HEK293T (cell line): ENCODE data around the gene DUSP5.

Source experiments
- CTCF ChIA-PET: fragments of 350-600 bp; formaldehyde crosslinking; extraction: SDS; loops from one replicate; lab custom pipeline; 2021; ENCODE audit warnings: antibody characterized with exemption, inconsistent platforms; lab: Yijun Ruan, JAX
- POLR2A ChIA-PET: fragments of 350-600 bp; formaldehyde crosslinking; extraction: SDS; loops from one replicate; lab custom pipeline; 2020; ENCODE audit warnings: antibody characterized with exemption, inconsistent platforms; lab: Yijun Ruan, JAX
- DNase-seq: peaks from one replicate; pipeline ENCODE4 v3.0.0; 2012; ENCODE audit warnings: mixed read lengths; ENCODE audit errors: extremely low spot score
- ARNT ChIP-seq: fragments of 450-650 bp; IDR thresholded peaks from 2 replicates; pipeline ENCODE4 v1.6.1; 2017; ENCODE audit warnings: mild to moderate bottlenecking
- BHLHE40 ChIP-seq: fragments of 450-650 bp; IDR thresholded peaks from 2 replicates; pipeline ENCODE4 v1.6.1; 2016; ENCODE audit warnings: mild to moderate bottlenecking, moderate library complexity, borderline replicate concordance
- CTBP1 ChIP-seq: fragments of 450-650 bp; IDR thresholded peaks from 2 replicates; pipeline ENCODE4 v1.6.1; 2016; ENCODE audit warnings: borderline replicate concordance
- ELF4 ChIP-seq: fragments of 450-650 bp; IDR thresholded peaks from 2 replicates; pipeline ENCODE4 v1.6.1; 2017; ENCODE audit warnings: antibody characterized with exemption
- FOXA1 ChIP-seq: fragments of 450-650 bp; IDR thresholded peaks from 2 replicates; pipeline ENCODE4 v1.6.1; 2016; ENCODE audit warnings: mild to moderate bottlenecking
- FOXK2 ChIP-seq: fragments of 450-650 bp; IDR thresholded peaks from 2 replicates; pipeline ENCODE4 v1.6.1; 2016; ENCODE audit warnings: mild to moderate bottlenecking
- FOXM1 ChIP-seq: fragments of 450-650 bp; IDR thresholded peaks from 2 replicates; pipeline ENCODE4 v1.6.1; 2017; ENCODE audit warnings: mild to moderate bottlenecking, borderline replicate concordance
- HDGF ChIP-seq: fragments of 450-650 bp; IDR thresholded peaks from 2 replicates; pipeline ENCODE4 v1.6.1; 2017; ENCODE audit warnings: antibody characterized with exemption, borderline replicate concordance
- L3MBTL2 ChIP-seq: fragments of 450-650 bp; conservative IDR thresholded peaks from 2 replicates; pipeline ENCODE4 v1.6.1; 2016; ENCODE audit warnings: mild to moderate bottlenecking
- LEF1 ChIP-seq: fragments of 450-650 bp; IDR thresholded peaks from 2 replicates; pipeline ENCODE4 v1.6.1; 2017; ENCODE audit warnings: mild to moderate bottlenecking, borderline replicate concordance
- NFRKB ChIP-seq: fragments of 450-650 bp; IDR thresholded peaks from 2 replicates; pipeline ENCODE4 v1.6.1; 2016; ENCODE audit warnings: mild to moderate bottlenecking, moderate library complexity
- SP1 ChIP-seq: fragments of 450-650 bp; IDR thresholded peaks from 2 replicates; pipeline ENCODE4 v1.6.1; 2017
- SUZ12 ChIP-seq: fragments of 450-650 bp; IDR thresholded peaks from 2 replicates; pipeline ENCODE4 v1.6.1; 2016; ENCODE audit warnings: mild to moderate bottlenecking
- TARDBP ChIP-seq: fragments of 450-650 bp; IDR thresholded peaks from 2 replicates; pipeline ENCODE4 v1.6.1; 2016
- ZNF384 ChIP-seq: fragments of 450-650 bp; IDR thresholded peaks from 2 replicates; pipeline ENCODE4 v1.6.1; 2016
- TF ChIP-seq, protein P1 (sequence below): fragments of 450-650 bp; IDR thresholded peaks from 2 replicates; pipeline ENCODE4 v1.6.1; 2016

Gene DUSP5

DNA sequence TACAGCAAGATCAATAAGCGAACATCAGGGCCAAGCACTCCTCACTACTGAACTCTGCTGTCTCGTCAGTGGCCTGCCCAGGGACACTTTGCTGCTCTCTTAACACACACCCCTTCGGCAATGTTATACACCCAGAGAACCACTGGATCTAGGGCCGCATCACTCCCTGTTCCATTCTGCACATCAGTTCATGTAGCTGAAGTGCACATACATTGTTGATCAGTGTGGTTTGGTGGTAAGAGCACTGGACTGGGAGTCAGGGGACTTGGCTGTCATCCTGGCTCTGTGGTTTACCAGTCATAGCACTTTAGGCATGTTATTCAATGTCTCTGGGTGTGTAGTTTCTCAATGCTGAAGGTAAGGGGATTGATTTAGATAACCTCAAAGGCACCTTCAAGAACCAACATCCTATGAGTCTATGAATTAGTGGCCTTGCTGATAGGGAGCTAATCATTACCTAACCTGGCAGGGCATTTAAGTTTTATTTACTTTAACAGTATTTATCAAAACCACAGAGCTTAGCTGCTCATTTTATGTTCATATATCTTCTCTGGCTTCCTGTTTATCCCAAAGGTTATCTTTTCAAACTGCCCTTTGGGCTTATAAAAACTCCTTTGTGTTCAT is 24.8 kb downstream of the DUSP5 start:
- ChIA-PET POLR2A (no interaction called here), CTCF (no interaction called here)
- DNase-seq, result no peak
- TF ChIP-seq BHLHE40 (no peak), ELF4 (no peak), FOXK2 (no peak), CTBP1 (no peak), SUZ12 (no peak), ZNF384 (no peak), NFRKB (no peak), FOXA1 (no peak), L3MBTL2 (no peak), LEF1 (no peak), FOXM1 (no peak), ARNT (no peak), SP1 (no peak), TARDBP (no peak), HDGF (no peak)
- TF ChIP-seq, protein P1, sequence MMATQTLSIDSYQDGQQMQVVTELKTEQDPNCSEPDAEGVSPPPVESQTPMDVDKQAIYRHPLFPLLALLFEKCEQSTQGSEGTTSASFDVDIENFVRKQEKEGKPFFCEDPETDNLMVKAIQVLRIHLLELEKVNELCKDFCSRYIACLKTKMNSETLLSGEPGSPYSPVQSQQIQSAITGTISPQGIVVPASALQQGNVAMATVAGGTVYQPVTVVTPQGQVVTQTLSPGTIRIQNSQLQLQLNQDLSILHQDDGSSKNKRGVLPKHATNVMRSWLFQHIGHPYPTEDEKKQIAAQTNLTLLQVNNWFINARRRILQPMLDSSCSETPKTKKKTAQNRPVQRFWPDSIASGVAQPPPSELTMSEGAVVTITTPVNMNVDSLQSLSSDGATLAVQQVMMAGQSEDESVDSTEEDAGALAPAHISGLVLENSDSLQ, result no peak

DNA sequence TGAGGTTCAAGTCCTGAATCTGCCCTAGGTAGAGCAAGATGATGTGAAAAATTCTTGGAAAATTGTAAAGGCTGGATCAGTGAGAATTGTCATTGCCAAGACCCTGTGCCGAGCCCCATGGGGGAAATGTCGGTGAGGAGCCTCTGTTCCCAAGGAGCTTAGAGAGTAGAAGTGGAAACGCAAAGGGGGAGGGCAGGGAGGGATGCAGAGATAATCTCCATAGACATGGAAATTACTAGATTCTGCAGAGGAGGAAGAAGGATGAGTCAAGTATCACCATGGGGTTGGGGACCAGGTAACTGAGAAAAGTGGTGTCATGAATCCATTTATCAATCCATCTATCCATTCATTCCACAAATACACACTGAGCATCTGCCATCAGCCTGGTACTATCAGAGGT is 26.0 kb downstream of the DUSP5 start:
- ChIA-PET POLR2A (no interaction called here), CTCF (no interaction called here)
- TF ChIP-seq ARNT, result no peak
- TF ChIP-seq NFRKB, result no peak
- TF ChIP-seq SP1, result no peak
- TF ChIP-seq ZNF384, result no peak
- no peak for TF ChIP-seq HDGF
- no peak for TF ChIP-seq L3MBTL2
- TF ChIP-seq BHLHE40, result no peak
- TF ChIP-seq FOXM1, result no peak
- no peak for TF ChIP-seq SUZ12
- TF ChIP-seq FOXA1, result no peak
- DNase-seq, result no peak

DNA sequence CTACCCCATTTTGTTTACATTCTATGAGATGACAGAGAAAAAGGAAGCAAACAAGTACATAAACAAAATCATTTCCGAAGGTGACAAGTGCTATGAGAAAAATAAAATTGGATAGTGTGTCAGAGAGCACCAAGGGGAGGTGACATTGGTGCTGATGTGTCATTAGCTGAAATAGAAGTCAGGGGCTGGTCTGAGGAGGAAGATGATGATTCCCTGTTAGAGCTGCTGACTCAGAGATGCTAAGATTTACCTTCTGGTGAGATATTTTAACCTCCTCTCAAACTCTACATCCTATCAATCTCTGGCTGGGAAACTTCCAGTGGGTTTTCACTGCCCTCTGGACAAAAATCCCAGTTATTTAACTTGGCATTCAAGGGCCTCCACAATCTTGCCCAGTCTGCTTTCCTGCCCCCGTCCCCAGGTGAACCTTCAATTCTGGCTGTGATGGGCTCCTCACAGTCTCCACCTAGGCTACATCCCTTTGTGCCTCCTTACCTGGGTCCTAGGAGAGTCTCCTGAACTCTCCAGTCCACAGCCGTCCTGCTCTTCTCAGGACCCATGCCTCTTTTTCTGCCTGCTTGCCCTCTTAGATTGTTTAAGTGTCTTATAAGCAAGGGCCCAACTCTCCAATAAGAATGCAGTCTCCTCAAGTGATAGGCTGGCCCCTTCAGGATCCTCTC is 26.6 kb downstream of the DUSP5 start:
- ChIA-PET CTCF (no interaction called here), POLR2A (no interaction called here)
- DNase-seq, result no peak
- TF ChIP-seq TARDBP (no peak), CTBP1 (no peak), FOXK2 (no peak), HDGF (no peak), FOXA1 (no peak), ZNF384 (no peak), ARNT (no peak), FOXM1 (no peak), SP1 (no peak), LEF1 (no peak), ELF4 (no peak), SUZ12 (no peak), NFRKB (no peak), L3MBTL2 (no peak), BHLHE40 (no peak)
- TF ChIP-seq, protein P1, result no peak

DNA sequence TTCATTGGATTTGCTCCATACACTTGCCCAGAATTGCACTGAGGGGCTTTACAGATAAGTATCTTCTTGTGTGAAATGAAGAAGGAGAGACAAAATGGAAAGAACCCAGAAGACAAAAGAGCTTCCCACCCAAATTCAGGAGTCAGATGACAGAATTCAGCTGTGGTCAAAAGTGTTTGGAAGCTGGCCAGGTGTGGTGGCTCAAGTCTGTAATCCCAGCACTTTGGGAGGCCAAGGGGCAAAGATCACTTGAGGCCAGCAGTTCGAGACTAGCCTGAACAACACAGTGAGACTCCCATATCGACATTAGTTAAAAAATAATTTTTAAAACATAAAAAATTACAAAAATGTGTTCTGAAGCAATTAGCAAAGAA is 27.1 kb downstream of the DUSP5 start:
- DNase-seq, result no peak
- TF ChIP-seq L3MBTL2 (no peak), BHLHE40 (no peak), ARNT (no peak), HDGF (no peak), LEF1 (no peak), NFRKB (no peak), FOXA1 (no peak), ELF4 (no peak), FOXM1 (no peak), CTBP1 (no peak), ZNF384 (no peak), FOXK2 (no peak), SP1 (no peak), SUZ12 (no peak), TARDBP (no peak)
- TF ChIP-seq, protein P1, result no peak
- POLR2A ChIA-PET, result no interaction called here
- CTCF ChIA-PET, result no interaction called here

DNA sequence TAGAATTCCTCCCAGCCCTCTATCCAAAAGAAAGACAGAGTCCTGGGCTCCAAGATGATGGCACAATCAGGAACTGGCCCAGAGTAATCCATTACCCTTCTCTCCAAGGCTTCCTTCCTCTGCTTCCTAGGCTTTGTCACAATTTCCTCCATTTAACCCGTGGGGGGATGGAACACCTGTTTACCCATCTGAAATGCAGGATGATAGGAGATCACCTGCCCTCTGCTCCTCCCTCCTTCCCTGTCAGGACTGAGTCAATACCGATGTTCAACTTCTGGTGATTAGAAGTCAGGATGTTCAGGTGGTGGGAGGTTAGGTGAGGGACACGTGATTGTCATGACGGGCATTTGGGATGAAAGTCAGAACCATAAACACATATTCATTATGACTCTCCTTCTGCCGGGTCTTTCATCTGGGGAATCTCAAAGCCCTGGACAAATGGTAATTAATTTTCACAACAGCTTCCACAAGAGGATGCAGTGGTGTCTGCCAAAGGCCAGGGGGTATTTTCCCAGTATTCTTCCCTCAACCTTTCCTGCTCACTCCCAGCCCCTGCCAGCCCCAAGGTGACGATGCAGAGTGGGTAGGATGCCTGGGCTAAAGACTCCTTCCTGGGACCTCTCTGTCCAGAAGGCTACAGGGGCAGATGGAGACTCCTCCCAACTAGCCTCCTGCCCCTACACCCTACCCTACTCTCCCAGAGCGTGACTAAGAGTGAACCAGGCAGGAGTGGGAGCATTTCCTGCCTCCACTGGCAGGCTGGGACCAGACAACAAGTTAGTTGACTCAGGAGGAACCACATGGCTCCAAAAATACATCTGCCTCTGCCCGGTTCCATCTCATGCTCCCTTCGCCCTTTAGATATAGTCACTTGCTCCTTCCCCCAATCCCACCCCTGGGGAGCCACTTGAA is 27.9 kb downstream of the DUSP5 start:
- CTCF ChIA-PET, result no interaction called here
- TF ChIP-seq CTBP1 (no peak), ZNF384 (no peak), ARNT (no peak), TARDBP (no peak), SUZ12 (no peak), L3MBTL2 (no peak)
- POLR2A ChIA-PET, result no interaction called here
- no peak for DNase-seq
